Measurements from ENCODE around the gene MCM5.

MCM5 gene

GRCh38 chr22:35379146-35379993 lies 20.6 kb upstream of the MCM5 start:
- Histone ChIP-seq H3K4me1 (ENCODE audit: insufficient read depth, low read length, severe bottlenecking) (peaks cover 57% of the 10 kb centered on the region), H3K4me3 (ENCODE audit: low read depth, low read length, poor library complexity, severe bottlenecking) (no peak overlapping the region), H2AFZ (ENCODE audit: low read length) (no peak overlapping the region), H3K9me3 (ENCODE audit: low read length) (no peaks in the 10 kb centered on the region), H3K79me2 (ENCODE audit: insufficient read depth, low read length) (peaks cover 7% of the 10 kb centered on the region; the same call in 1 of the 2 replicates), H4K20me1 (ENCODE audit: insufficient read depth, low read length) (no peaks in the 10 kb centered on the region), H3K9me2 (ENCODE audit: low read depth, low read length) (no peaks in the 10 kb centered on the region), H3K27ac (ENCODE audit: low read depth, low read length, poor library complexity, severe bottlenecking) (no peak overlapping the region), H3K36me3 (ENCODE audit: insufficient read depth, low read length) (peaks cover 10% of the 10 kb centered on the region; the same call in 1 of the 2 replicates), H3K9ac (ENCODE audit: low read length) (no peak overlapping the region), H3K4me2 (ENCODE audit: low read length) (no peak overlapping the region), H3K27me3 (ENCODE audit: insufficient read depth, low read length) (no peaks in the 10 kb centered on the region), H3F3A (ENCODE audit: insufficient read depth, low read length) (no peaks in the 10 kb centered on the region)
- TF ChIP-seq EZH2 (IDR thresholded peaks at IDR 0.05; ENCODE audit: borderline replicate concordance, low read length) (no peak), CTCF (IDR thresholded peaks at IDR 0.05; ENCODE audit: low read length) (no peak)

- H3K4me2 ChIP-seq (ENCODE audit: low read length) = no peak overlapping the region
Measured at GRCh38 chr22:35380013-35380412, 19.9 kb upstream of the MCM5 start.

More at GRCh38 chr22:35380013-35380412, 19.9 kb upstream of the MCM5 start:
- Histone ChIP-seq H4K20me1 (ENCODE audit: insufficient read depth, low read length) (no peaks in the 10 kb centered on the region), H3F3A (ENCODE audit: insufficient read depth, low read length) (no peaks in the 10 kb centered on the region), H3K79me2 (ENCODE audit: insufficient read depth, low read length) (peaks cover 7% of the 10 kb centered on the region; the same call in 1 of the 2 replicates), H3K27ac (ENCODE audit: low read depth, low read length, poor library complexity, severe bottlenecking) (no peak overlapping the region), H3K9me3 (ENCODE audit: low read length) (no peaks in the 10 kb centered on the region), H3K4me1 (ENCODE audit: insufficient read depth, low read length, severe bottlenecking) (peaks cover 63% of the 10 kb centered on the region), H2AFZ (ENCODE audit: low read length) (no peak overlapping the region), H3K9me2 (ENCODE audit: low read depth, low read length) (no peaks in the 10 kb centered on the region), H3K27me3 (ENCODE audit: insufficient read depth, low read length) (no peaks in the 10 kb centered on the region), H3K36me3 (ENCODE audit: insufficient read depth, low read length) (peaks cover 12% of the 10 kb centered on the region; the same call in 1 of the 2 replicates), H3K9ac (ENCODE audit: low read length) (no peak overlapping the region), H3K4me3 (ENCODE audit: low read depth, low read length, poor library complexity, severe bottlenecking) (no peak overlapping the region)
- no peak for TF ChIP-seq EZH2 (IDR thresholded peaks at IDR 0.05; ENCODE audit: borderline replicate concordance, low read length)
- TF ChIP-seq CTCF (IDR thresholded peaks at IDR 0.05; ENCODE audit: low read length) = no peak
